Effector CD8-positive, alpha-beta T cell (primary cell): ENCODE measurements around the gene SHLD2.
A peak's percentile ranks its signal among the peaks of the same experiment; 100 is the strongest.
"Not testable (repeated sequence)": the region's sequence is repeated elsewhere in the genome, so short reads cannot be mapped to it uniquely, and the experiment has no call there.

Source experiments
- DNase-seq: peaks from one replicate; lab custom pipeline; 2025; lab: John Stamatoyannopoulos, UW

Gene SHLD2

DNA sequence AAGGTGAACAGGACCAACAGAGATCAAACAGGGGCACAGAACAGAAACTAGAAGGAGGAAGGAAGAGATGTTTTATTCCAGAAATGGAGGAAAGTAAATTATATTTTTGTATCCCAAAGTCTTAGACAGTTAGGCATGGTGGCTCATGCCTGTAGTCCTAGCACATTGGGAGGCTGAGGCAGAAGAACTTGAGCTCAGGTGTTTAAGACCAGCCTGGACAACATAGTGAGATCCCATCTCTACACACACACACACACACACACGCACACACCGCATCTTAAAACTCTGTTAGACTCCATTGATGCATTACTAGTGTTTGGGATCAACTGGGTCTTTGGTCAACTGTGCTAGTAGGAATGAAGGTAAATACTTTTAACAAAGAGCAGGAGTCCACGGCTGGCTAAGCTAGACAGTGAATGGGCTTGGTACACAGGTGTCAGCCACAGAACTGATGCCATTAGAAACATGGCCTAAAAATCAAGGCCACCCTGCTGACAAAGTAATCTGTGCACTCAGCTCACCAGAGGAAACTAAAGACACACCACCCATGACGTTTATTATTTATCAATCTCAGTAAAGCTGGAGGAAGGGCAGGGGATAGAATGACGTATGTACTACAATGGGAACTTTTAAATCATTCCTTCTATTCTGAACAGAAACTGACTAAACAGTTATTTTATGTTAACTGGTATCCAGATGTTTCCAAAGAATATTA lies 11.3 kb upstream of the SHLD2 start:
- DNase-seq: not testable (repeated sequence)

DNA sequence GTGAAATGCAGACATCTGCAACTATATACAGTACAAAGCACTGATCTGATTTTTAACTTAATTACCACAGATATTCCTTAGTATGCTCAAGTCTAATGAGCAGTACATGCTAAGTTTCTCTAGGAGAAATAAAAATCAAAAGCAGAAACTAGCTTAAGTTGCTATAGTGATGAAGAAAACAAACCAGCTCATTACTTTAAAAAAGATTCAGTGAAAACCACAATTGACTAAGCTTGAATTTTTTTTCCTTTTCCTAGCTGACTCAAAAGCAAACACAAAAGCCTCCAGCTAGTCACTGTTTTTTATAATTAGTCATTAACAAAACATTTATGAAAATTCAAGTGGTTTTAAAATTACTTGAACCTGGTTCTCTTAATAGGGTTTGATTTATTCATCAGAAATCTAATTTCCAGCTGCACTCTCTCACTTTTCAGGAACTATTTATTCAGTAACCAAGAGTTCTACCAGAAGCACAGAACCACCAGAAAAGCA lies 10.7 kb upstream of the SHLD2 start:
- DNase-seq: not testable (repeated sequence)

DNA sequence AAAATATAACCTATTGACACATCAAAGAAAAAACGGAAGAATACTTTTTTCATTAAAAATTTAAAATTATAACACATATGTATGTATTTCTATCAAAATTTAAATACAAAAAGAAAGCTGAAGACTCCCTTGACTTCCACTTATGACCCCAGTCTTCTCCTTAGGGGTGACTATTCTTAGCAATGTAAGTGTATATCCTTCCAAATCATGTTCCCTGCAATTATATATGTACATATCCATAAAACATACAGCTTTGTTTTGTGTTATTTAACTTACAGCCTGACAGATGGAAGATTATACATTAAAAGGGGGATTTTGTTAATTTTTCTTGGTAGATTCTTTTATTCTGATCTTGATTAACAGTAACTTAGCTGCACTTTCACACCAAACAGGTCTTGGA lies 9.5 kb upstream of the SHLD2 start:
- DNase-seq: no peak

DNA sequence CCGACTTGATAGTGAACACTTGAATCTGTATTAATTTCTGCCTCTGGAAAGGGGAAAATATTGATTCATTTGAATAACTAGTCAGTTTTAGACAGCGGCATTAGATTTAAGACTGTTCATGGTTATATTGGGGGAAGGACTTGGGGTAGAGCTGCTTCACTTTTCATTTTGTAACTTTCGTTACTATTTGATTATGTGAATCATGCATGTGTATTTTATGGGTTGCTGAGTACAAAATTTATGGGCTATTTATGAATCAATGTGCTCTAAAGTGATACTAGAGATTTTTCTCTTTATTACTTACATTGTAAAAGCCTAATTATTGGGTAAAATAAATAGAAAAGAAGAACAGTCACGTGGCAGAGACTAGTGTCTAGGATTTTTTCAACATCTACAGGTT lies 5.3 kb upstream of the SHLD2 start:
- no peak for DNase-seq

DNA sequence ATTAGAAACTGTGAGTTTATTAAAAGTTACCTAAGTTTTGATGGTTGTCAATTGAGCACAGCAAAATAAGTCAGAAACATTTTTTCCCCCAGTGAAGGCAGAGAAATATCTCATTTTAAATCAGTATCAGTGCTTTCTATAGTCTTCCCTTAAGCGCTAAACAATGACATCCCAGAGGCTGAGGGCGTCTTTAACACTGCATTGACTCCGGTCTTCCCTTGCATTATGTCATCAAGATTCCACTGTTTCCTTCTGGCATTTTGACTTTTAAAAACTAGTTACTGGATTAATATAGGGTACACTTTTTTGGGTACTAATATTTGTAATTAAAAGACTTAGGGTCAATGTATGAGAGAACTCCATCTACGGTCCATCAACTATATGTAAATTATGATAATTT lies 4.2 kb upstream of the SHLD2 start:
- no peak for DNase-seq

DNA sequence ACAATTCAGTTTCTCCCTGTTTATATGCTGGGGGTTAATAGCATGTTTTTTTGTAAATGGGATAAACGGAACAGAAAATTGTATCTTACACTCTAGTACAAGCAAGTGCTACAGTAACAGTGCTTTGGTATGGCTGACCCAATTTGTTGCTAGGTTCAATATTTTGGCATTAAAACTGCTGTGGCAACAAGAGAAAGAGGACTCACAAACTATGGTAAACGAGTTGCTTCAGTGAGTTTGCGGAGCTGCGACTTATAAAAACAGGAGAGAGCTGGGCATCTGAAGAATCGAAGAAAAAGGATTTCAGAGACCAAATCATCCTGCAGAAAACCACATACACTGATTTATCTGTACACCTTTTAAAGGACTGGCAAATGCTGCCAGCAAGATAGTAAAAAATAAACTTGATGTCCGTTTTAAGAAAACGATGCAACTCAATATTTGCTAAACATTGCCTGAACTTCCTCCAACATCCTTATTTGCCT lies 2.6 kb upstream of the SHLD2 start:
- no peak for DNase-seq

DNA sequence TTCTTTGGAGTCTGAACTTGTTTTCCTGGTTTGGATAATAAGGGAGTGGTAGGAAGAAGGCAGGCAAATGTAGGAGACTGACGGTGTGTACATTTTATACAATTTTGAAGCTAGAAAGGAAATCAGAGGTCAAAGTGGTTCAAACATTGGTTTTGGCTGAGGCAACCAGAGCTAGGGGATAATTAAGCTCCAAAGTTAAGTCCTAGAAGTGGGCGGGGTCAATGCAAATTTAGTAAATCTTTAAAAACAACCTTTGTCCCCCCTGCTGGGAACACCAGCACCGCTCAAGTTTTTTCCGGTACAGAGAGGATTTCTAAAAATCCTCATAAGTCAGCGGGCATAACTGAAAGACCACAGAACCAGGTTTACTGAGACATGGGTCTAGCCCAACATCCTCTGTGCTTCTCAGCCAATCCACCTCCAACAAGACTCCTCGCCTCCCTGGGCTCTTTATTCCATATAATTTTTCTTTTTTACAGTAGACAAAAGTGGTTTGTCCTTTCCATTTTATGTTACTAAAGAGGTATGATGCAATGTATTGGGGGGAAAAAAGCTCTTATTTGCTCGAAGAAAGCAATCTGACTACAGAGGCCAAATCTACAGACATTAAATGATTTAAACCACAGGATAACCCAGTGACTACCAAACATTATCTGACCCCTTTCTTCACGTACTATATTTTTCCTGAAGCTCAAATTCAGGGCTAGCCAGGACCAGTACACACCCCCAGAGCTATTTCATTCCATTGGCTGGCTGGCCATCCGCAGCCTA lies 2.0 kb upstream of the SHLD2 start:
- no peak for DNase-seq

DNA sequence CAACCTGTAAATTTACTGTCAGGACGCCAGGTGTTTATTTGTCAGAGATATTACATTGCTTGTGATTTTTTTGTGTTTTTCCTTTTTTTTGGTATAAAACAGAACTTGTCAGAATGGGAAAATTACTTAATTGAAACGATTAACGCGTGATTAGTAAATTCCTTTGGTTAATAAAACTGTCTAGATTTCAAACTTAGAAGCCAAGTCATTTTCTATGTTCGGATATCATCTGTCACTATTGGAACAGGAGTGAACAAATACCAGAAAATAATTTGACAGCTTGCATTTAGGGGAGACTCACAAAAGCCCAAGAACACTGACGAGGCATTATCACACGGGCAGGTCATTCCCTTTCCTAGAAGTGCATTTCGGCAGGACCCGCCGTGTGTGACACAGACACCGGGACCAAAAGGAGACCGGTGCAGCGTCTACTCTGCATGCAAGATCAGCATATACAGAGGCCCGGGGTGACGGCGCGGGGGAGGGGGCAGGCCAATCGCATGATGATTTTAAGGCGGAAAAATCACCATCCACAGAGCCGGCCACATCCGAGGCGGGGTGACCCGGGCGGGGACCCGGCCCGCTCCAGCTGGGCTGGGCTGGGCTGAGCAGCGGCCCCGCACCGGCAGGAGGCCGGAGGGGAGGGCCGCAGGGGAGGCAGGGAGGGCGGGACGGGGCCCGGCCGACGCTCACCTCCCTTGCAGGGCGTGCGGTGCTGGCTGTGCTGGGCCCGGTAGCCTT lies 1.2 kb upstream of the SHLD2 start:
- DNase-seq: peak; percentile 30

DNA sequence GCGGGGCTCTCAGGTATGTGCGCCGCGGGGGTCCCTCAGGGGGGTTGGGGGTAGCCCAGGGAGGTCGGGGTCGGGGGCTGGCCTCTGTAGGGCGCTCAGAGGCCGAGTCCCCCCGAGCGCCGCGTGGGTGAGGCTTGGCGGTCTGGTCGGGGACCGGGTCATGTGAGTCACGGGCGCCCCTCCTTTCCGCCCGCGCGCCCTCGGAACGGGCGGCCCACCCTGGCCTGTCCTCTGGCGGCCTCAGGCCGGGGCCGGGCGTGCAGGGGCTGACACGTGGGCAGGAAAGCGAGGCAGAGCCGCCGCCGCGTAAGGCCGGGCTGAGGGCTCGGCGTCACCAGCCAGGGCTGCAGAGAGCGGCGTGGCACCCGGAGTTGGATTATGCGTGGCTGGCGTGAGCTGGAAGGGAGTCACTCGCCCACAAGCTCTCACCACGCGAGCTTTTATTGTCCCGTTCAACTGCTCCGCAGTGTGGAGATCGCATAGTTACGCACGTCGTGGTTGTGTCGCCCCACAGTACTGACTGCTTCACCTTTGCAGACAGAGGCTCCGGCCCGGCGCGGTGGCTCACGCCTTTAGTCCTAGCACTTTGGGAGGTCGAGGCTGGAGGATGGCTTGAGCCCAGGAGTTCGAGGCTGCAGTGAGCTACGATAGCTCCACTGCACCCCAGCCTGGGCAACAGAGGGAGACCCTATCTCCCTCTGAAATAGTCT lies 385 bp downstream of the SHLD2 start:
- peak; percentile 62 for DNase-seq

DNA sequence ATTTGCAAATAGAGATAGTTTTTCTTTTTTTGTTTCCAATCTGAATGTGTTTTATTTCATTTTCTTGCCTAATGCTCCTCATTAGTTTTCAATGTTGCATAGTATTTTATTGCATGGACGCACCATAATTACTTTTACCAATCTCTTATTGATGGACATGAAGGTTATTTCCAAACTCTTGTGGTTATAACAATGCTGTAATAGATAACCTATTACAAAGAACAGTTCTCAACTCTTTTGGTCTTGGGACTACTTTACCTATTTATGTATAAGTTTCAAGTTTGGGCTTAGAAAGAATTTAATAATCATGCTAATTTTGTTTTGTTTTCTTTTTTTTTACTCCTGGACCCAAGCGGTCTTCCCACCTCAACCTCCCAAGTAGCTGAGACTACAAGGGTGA lies 7.0 kb downstream of the SHLD2 start:
- no peak for DNase-seq

DNA sequence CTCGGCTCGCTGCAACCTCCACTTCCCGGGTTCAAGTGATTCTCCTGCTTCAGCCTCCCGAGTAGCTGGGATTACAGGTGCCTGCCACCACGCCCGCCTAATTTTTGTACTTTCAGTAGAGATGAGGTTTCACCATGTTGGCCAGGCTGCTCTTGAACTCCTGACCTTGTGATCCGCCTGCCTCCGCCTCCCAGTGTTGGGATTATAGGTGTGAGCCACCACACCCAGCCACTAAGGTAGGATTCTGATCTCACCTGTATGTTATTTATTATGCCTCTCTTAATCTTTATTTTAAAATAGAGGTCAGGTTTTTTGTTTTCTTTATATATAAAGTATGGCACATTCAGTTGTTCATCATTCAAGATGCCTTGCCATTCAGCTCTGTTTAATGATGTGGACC lies 9.7 kb downstream of the SHLD2 start:
- not testable (repeated sequence) for DNase-seq

DNA sequence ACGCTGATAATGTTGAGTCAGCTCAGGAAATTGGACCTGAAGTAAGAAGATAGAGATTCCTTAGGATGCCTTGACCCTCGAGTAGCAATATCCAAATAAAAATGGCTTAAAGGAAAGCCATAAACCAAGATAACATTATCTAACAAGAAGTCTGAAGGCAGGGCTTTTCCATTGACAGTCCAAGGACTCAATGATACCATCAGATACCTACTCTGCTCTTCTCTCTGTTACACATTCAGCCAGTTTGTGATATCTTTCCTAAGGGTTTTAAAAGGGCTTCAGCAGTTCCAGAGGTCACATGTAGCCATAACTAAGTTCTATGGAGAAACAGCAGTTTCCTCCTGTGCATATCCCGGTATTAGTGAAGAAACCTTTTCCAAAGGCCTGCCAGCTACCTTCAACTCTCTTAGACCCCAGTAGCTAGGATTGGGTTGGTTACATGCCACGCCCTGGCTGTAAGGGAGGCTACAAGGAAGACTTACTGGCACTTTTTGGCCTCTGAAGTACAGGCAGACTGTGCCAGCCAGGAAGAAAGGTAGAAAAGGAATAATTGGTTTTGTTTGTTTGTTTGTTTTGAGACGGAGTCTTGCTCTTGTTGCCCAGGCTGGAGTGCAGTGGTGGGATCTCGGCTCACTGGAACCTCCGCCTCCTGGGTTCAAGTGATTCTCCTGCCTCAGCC lies 10.6 kb downstream of the SHLD2 start:
- no peak for DNase-seq

DNA sequence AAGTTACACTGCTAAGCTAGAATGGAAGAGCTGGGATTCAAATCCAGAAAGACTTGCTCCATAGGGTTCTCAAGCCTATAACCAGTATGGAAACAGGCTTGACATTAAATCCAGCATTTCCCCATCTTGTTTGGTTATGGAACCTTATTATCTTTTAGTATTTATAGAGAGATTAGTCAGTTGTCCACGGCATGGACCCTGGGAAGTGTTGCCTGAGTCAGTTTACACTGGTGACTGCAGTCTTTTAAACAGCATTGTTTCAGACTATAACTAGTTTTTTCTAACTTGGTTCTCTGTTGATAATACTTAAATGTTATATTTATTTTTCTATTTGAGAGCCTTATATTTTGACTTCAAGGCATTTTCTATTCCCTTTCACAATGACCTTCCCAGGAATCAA lies 23.1 kb downstream of the SHLD2 start:
- not testable (repeated sequence) for DNase-seq

DNA sequence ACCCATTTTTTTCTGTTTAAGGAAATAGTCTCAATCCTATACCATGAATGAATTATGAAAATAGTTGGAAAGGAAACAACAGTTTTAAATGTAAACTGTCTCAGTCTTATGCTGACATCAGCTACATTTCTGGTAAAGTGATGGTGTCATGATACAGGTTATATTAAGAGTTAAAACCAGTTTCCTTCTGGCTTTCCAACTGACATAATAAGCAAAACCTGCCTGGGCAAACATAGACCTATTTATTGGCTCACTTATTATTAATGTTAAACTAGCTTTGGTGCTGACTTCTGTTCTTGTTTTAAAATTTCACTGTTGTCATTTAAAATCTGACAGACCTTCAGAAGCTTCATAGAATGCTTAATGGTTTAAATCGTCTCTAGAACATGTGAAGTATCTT lies 24.0 kb downstream of the SHLD2 start:
- not testable (repeated sequence) for DNase-seq

DNA sequence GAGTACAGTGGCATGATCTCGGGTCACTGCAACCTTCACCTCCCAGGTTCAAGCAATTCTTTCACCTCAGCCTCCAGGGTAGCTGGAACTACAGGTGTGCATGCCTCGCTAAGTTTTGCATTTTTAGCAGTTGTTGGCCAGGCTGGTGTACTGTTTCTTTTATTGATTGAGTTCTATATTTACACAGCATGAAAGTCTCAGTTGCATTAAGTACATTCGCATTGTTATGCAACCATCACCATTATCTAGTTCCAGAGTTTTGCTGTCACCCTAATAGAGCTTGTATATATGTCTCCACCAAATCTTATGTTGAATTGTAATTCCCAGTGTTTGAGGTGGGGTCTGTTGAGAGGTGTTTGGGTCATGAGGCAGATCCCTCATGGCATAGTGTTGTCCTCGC lies 28.3 kb downstream of the SHLD2 start:
- not testable (repeated sequence) for DNase-seq

DNA sequence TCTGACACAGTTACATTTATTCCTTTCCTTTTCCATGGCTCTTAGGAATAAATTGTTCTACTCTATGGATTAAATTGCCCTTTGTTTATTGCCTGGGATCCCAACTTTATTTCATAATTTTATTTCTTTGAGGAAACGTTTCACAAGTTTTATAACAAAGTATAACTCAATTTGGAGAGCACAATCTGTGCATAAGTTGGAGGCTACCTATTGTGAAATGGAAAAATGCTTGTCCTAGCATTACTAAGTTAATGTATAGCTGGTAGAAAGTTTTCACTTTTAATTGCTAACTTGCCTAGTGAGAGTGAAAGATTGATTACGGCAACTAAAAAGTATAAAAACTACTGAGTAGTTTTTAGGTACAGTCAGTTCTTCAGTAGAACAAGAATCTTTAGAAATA lies 32.0 kb downstream of the SHLD2 start:
- DNase-seq: not testable (repeated sequence)

DNA sequence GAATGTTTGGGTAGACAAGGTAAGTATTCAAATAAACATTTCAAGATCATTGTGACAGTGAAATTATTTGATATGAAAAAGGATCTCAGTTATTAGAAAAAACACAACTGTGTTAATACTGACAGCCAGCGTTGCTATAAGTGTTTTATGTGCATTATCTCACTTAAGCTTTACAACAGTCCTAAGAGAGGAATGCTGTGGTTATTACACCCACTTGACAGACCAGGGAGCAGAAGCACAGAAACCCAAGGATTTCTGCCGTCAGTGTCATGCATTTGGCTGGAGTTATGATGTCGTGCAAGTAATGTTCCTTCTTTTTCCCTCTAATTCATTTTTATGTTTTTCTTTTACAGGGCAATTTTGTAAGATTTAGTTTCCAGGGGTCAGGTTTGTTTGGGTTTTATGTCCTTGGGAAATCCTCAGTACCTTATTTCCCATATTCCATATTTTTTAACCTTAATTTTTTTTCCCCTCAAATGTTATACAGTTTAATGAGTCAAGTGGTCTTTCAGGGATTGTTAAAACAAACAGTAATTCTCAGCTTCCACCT lies 32.7 kb downstream of the SHLD2 start:
- not testable (repeated sequence) for DNase-seq

DNA sequence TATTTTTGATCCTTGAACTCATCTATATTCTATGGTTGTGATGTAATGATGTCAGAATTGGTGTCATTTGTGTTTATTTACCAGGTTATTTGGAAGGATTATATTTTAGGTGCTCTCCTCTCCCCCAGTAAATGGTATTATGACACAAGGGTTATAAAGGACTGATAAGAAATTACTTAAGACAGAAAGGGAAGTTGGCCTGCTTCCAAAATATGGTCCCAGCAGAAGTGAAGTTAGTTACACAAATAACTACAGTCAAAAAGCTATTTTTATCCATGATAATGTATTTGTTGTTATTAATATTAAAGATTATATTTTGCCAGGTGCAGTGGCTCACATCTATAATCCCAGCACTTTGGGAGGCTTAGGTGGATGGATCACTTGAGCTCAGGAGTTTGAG lies 37.2 kb downstream of the SHLD2 start:
- not testable (repeated sequence) for DNase-seq

DNA sequence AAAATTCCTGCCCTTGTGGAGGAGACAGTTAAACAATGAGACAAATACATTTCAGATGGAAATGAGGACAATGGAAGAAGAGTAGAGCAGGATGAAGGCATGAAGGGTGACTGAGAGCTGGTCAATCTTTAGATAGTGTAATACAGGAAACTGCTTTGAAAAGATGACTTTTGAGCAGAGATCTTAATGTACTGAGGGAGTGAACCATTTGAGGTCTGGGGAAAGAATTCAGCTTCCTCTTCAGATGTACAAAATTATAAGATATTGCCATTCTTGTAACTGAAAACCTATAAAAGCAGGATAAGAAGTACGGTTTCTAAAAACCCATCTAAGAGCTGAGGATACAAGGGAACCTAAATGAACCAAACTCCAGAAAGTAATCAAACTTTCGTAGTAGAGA lies 38.9 kb downstream of the SHLD2 start:
- DNase-seq: not testable (repeated sequence)

DNA sequence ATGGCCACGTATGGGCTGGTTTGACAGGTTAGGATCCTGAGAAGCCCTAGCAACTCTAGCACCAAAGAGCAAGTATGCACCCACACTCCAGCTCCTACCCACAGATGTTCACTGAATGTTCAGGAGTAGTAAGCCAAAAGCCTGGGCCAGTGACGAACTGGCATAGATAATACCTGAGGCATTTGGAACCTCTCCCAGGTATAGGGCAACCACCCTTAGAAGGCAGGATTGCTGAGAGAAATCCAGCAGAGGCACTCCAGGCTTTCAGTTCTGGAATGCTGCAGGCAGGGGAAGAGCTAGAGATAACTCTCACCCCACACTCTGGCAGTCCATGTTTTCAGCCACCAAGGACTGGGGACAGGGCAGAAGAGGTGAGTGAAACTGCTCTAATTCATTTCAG lies 39.4 kb downstream of the SHLD2 start:
- DNase-seq: not testable (repeated sequence)

DNA sequence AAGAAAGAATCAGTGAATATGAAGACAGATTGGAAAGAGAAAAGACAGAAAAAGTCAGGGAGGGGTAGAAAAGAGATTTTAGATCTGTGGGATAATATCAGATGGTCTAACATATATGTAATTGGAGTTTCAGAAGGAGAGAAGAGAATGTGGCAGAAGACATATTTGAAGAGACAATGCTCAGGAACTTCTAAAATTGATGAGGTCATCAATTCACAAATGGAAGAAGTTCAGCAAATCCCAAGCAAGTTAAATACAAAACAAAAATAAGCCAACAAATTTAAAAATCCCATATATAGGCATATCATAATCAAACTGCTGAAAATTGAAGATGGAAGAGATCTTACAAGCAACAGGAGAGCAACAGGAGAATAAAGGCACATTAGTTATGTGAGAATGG lies 42.5 kb downstream of the SHLD2 start:
- DNase-seq: not testable (repeated sequence)
